Left kidney (tissue), 2 donors: ENCODE data around the gene IL17REL. TPM values are rescaled to one million over a fixed set of nuclear protein-coding genes. Genes with fewer than 3 reads are reported as not detected.
"Not testable (repeated sequence)": the region's sequence is repeated elsewhere in the genome, so short reads cannot be mapped to it uniquely, and the experiment has no call there.

ENCODE experiments used
- DNase-seq: peaks from one replicate; pipeline ENCODE4 v3.0.0-alpha.2; 2013
- polyA plus RNA-seq: library from polyadenylated mRNA; unstranded; fragments of 120-200 nt; gene quantifications from one replicate; pipeline ENCODE4 v1.2.1, GENCODE V29; 2013; ENCODE audit not compliant: insufficient read length

The IL17REL gene
- polyA plus RNA-seq, 1 donor, result 0.08 TPM

DNA sequence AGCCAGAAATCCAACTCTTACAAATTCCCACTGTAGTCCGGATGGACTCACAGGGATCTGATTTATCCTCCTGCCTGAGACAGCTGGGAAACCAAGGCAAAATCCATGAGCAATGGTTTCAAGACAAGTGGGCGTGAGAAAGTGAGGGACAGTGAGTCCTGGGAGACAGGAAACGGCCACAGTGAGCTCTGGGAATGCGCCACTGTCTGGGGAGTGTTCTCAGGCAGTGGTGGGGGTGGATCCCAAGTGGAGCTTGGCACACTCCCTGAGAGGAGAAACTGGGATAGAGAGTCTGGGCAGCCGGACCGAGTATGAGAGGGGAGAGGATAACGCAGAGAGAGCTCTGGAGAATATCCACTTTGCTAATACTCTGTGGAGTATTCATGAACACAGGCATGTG is 9.8 kb downstream of the IL17REL start:
- no peak for DNase-seq

DNA sequence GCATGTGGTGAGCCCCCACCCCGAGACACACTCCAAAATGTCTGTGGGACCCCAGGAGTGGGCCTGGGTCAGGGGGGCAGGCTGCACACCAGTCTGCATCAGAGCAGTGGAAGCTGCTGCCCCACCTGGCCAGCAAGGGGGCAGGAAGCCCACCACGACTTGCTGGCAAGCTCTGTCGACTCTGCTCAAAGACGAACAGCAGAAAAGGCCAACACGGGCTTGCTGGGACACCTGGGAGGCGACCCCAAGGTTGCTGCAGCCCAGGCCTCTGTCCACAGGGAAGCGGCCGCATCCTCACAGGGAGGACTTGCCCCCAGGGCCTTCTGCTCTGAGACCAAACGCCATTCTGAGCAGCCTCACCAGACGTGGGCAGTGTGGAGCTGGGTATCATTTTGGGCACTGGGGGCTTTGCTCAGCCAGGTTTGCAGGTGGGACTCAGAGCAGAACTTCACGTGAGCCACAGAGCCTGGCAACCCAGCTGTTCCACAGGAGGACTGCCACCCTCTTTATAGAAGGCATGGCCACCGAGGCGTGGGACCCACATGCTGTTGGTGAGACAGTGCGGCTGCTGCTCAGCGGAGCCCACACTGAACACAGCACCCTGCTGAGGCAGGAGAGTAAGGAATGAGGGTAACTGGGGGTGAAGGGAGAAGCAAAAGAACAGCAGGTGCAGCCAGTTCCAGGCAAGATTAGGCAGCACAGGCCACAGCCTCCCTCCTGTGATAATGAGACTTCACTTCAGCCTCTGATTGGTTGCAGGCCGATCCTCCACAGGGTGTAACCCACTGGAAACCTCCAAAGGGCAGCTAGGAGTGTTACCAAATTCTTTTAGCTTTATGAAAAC is 11.0 kb downstream of the IL17REL start:
- no peak for DNase-seq

DNA sequence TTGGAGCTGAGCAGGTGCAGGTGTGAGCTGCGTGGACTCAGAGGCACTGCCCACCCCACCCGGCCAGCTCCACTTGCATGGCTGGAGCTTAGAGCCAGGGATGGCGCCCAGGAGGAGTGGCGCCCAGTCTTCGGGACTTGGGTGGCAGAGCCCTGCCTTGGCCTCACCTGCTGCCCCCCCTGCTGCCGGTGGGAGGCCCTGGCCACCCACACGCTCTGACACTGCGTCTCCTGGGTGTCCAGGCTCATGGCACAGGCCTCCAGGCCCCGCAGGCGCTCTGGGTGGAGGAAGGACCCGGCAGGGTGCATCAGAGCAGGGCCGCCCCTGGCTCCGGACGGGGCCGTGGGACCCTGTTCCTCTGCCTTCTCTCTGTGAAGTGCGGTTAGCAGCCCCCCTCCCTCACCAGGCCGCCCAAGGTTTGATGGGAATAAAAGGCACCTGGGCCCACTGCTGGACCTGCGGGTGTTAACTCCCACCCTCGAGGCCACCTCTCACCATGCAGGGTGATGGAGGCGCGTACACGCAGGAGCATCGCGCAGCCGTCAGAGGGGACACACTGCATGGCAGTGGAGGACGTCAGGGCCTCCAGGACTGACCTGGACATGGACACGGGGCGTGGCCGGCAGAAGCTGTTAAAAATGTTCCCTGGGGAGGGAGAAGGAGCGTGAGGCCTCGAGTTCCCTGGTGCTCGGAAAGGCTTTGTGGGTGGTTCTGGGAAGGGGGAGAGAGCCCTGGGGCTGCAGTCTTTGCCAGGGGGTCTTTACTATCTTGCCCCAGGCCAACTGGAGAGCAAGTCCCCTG is 11.8 kb downstream of the IL17REL start:
- DNase-seq, result no peak

DNA sequence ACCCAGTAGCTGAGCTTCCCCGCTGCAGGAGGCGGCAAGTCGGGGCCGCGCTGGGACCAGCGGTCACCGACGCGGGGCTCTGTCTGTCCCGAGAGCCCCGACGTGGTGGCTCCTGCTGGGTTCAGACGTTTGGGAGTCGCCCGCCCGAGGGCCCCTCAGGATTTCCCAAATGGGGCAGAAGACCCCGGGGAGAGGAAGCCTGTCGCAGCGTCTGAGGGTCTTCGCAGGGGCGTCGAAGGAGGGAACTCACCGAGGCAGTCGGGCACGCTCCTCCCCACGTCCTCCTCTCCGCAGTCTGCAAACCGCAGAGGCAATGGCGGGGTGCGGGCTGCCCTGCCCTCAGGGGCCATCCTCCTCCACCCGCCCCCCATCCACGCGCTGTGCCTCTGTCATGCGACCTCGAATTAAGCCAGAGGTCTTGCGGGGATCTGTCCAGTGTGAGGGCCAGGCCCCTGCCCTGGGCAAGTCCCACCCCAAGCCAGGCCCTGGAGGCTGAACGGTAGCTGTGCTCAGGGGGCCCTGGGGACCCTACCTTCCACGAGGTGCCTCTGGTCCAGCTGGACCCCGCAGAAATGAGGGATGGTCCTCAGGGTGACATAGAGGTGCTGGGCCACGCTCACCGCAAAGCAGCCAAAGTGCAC is 12.5 kb downstream of the IL17REL start:
- DNase-seq, result no peak

DNA sequence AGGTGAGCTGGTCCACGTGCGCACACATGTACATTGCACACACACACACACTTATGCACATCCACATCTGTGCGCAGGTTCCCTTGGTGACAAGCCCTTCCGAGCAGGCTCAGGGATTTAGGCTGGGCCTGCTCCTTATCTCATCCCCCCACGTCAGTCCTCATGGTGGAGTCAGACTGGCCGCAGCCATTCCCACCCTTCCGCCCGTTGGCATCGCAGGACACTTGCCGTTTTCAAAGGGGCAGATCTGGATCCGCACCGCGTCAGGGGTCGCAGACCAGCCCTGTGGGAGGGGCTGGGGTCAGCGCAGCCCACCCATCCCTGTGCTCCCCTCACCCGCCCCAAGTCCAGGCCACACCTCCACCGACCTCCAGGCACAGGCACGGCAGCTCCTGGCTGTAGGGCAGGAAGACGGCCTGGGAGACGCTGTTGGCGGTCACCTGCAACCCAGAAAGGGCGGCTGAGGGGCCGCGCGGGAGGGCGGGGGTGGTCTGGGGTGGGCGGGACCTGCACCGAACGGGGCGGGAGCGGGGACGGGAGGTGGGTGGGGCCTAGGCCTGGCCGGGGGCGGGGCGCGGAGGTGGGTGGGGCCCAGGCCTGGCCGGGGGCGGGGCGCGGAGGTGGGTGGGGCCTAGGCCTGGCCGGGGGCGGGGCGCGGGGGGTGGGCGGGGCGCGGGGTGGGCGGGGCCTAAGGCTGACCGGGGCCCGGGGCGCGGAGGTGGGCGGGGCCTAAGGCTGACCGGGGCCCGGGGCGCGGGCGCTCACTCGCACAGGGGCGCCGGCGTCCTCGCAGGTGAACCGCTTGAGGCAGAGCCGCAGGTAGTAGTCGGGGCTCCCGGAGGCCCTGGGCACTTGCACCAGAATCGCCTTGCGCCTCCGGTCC is 13.3 kb downstream of the IL17REL start:
- DNase-seq, result no peak

DNA sequence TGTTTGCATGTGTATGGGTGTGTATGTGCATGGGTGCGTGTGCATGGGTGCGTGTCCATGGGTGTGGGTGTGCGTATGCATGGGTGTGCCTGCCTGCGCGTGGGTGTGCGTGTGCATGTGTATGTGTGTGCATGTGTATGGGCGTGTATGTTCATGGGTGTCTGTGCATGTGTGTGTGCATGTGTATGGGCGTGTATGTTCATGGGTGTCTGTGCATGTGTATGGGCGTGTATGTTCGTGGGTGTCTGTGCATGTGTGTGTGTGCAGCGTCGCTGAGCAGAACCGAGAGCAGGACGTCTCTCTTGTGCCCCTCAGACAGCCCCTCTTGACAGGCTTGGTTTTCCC is 13.9 kb downstream of the IL17REL start:
- no peak for DNase-seq

DNA sequence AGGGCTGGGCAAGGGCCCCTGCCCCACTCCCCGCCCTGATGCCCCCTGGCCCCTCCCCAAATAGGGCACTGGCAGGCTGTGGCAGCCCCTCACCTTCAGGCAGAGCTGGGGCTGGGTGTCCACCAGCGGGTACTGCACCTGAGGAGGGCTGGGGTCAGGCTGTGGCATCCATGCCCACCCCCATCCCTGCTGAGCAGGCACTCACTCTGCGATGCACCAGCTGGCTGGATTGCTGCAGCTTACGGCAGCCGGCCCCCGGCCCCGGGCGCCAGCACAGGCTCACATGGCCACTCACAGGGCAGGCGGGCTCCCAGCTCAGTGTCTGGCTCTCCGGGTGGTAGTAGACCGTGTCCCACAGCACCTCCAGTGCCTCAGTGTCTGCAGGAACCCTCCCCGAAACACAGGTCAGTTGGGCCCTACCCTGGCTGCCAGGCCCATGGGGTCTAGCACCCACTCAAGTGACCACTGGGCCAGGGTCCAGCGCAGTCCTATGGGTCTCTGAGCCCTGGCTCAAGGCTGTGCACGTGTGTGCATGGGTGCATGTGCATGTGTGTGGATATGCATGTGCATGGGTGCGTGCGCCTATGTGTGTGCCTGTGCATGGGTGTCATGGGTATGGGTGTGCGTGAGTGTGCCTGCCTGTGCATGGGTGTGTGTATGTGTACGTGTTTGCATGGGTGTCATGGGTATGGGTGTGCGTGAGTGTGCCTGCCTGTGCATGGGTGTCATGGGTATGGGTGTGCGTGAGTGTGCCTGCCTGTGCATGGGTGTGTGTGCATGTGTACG is 14.4 kb downstream of the IL17REL start:
- no peak for DNase-seq

DNA sequence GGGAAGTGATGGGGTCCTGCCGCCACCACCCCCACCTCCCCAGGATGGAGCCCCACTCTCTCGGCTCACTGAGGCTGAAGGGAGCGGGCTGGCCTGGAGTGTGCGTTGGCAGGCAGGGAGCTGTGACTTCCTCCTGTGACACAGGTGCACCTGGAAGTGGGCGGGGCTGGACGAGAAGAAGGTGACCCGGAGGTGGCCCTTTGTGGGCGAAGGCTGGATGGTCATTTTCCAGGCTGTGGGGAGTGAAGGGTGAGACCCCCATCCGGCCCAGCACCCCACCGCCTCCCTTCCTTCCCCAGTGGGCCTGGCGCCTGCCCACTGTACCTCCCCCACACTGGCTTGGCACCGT is 15.3 kb downstream of the IL17REL start:
- no peak for DNase-seq

DNA sequence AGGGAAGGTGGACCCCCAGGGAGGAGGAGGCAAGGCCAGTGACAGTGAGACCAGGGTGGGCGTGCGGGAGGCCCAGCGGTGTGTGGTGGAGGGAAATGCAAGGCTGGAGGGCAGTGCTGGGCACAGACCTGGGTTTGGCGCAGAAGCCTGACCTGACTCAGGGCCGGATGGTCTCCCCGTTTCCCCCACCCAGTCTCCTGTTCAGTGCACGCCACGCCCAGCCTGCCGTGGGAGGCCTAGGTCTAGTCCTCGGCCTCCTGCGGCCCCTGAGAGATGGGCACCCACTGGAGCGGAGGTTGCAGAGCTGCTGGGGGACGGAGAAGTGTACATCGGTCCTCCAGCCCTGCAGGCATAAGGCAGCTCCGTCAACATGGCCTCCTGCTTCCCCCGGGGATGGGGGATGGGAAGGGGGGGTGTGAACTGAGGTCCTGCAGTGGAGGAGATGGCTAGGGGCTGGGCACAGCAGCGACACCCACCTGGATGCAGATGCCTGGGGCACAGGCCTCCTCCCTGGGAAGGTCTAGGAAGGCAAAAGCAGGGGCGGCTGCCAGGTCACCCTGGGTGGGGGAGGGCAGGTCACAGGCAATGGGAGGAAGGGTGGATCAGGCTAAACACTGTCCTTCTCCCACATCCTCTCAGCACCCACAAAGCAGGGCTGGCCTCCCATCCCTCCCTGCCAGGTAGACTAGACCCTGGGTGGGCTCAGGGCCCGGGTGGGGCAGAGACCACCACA is 15.9 kb downstream of the IL17REL start:
- DNase-seq, result no peak

DNA sequence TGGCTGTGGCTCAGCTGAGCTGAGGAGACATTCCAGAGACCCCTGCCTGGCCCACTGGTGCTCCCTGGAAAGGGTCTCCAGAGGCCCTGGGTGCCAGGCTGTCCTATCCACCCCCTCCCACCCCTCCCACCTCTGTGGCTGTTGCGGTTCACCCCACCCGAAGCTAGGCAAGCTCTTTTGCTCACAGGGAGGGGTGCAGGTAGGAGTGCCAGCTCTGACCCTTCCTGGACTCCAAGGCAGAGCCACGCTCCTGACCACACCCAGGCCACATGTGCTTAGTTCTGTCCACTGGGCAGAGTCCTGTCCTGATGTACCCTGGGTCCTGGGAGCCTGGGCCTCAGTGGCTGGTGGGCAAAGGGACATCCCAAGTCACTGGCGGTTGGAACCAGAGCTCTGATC is 16.4 kb downstream of the IL17REL start:
- DNase-seq, result no peak

DNA sequence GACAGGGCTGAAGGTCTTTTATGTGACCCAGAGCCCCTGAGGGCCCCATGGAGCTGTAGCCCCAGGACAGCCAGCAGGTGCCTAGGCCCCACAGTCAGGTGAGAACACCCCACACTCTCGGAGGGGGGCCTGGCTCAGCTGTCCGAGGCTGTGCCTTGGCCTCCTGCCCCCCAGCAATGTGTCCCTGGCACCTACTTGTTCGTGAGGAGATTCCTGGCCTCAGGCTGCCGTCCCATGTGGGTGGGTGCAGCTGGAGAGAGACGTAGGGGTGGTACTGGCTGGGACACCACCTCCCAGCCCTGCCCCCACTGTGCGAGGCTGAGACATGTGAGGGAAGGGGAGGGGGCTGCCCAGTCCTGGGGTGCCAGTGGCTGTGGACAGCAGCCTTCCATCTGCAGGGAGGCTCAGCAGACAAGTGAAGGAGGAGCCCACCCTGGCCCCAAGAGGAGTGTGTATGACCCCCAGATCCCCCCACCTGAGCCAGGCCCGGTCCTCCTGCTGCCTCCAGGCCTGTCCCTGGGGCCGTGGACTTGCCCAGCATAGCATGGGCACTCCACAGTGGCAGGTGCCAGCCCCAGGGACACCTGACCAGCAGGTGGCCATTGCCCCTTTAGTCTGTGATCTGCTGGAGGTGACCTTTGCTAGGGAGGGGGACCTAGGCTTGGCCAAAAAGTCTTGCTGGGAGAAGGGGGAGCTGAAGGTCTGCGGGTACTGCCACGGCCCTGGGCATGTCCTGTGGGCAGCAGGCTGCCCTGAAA is 17.0 kb downstream of the IL17REL start:
- no peak for DNase-seq

DNA sequence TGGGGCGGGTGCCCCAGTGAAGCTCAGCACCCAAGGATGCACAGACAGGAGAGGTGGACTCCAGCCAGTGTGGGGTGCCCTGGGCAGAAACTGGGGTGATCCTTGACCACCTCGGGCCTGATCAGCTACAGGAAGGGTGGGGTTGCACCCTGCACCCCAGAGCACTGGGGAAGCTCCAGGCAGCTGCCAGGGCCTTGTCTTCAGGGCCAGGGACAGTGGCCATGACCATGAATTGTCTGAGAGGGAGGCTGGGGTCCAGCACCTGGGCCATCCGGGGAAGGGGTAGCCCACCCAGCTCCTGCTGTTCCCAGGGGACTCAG is 17.6 kb downstream of the IL17REL start:
- DNase-seq, result no peak

DNA sequence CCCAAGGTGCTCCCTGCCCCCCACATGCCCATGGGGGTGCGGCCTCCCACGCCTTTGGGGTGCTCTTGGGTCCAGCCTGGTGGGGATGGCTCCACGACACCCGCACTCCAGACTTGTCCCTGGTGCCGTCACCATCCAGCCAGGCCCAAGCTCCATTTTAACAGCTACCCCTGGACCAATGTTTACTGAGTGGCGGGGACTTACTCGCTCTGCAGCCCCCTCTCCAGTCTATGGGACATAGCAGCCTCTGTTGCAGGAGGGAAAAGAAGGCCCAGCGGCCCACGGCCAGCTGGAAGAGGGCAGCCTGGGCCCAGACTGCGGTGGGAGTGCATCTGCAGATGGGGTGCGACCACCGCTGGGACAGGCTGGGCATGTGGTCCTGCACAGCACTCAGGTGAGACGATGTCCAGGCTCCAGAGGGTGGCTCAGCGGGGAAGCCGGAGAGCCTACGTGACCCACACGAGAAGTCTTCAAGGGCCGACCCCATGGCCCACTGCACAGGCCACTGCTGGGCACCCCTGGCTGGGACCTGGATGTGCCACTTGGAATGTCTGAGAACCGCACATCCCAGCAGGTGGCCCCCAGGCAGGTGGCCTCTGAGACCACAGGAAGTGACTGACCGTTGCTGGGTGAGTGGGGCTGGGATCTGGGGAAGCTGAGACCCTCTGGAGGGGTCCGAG is 18.1 kb downstream of the IL17REL start:
- no peak for DNase-seq

DNA sequence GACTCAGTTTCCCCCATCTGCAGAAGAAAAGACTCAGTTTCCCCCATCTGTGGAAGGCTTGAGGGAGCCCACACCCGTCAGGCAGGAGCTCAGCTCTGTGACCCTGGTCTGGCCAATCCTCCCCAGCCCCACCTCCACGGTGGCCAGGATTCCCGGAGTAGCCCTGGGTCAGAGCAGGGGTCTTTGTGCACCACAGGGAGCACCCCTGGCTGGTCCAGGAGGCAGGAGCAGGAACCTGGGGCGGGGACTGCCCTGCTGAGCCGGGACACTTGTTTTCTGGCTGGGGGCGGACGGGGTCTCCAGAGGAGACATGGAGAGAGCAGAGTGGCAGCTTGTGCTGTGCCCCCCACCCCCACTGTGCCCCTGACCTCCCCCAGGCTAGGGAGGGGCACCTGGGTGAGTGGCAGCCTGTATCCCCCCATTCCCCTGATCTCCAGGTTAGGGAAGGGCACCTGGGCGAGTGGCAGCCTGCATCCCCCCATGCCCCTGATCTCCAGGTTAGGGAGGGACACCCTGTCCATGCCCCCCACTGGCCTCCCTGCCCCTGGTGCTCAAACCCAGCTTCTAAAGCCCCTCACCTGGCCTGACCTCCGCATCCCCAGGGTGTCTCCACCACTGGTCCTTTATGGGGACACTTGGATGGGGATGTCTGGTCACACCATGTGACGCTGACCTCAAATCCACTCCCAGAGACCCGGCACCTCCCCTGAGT is 18.8 kb downstream of the IL17REL start:
- DNase-seq, result no peak

DNA sequence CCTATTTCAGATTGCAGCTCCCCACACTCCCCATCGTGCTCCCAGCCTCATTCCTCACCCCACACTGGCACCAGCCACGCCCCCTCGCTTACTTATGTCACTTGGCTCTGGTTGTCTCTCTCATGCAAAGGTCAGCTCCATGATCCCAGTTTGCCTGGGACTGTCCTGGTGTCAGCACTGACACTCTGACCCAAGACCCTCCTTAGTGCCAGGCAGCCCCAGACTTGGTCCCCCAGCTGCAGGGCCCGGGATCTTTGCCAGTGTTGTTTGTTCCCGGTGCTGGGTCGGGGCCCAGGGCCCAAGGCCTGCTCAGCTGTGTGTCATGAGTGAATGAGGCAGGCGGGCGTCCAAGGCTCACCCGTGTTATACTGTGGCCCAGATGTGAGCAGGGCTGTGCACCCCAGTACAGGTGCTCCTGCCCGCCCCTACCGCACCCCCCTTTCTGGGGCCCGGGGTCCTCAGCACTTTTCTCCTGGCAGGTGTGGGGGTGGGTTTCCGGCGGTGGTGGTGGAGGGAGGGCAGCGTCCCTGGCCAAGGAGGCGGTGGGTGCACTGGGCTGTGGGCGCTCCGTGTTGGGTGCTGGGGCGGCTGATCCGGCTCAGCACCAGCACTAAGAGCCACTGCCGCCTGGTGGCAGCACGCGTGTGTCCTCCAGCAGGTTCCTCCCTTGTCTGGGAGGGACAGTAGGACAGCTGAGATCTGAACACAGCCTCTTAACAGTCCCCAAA is 19.5 kb downstream of the IL17REL start:
- no peak for DNase-seq

DNA sequence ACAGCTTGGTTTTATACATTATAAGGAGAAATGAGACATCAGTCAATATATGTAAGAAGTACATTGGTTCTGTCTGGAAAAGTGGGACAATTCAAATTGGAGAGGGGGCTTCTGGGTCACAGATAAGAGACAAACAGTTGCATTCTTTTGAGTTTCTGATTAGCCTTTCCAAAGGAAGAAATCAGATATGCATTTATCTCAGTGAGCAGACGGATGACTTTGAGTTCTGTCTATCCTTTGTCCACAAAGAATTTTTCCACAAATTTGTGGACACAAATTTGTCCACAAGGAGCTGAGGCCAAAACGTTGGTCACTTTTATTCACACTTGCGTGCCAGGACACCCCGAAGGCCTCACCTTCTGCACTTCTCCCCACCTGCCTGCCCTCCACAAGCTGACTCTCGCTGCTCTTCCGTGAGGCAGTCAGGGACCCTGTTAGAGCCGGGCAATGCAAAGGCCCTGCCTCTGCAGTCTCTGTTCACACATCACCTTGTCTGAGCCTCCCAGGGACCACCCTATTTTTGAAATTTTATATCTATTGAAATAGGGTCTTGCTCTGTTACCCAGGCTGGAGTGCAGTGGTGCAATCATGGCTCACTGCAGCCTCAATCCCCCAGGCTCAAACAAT is 20.5 kb downstream of the IL17REL start:
- DNase-seq, result no peak

DNA sequence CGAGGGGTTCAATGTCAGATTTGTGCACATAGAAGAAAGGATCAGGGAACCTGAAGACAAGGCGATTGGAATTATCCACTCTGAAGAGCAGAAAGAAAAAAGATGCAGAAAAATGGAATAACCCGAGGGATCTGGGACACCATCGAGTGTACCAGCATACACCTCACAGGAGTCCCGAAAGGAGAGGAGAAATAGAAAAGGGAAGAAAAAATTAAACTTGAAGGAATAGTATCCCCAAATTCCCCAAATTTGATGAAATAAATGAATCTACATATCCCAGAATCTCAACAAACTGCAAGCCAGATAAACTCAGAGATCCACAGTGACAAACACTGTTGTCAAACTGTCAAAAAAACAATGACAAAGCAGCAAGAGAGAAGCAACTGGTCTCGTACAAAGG is 21.4 kb downstream of the IL17REL start:
- no peak for DNase-seq

DNA sequence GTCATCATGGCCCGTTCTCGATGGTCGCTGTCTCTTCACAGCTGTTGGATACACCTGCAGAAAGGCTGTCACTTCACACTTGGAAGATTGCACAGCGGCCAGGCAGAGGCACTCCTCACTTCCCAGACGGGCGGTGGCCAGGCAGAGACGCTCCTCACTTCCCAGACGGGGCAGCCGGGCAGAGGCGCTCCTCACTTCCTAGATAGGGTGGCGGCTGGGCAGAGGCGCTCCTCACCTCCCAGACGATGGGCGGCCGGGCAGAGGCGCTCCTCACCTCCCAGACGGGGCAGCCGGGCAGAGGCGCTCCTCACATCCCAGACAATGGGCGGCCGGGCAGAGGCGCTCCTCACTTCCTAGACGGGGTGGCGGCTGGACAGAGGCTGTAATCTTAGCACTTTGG is 22.7 kb downstream of the IL17REL start:
- DNase-seq, result not testable (repeated sequence)
